ENCODE data around the gene PODN. TPM values are rescaled to one million over a fixed set of nuclear protein-coding genes. Genes with fewer than 3 reads are reported as not detected.

PODN gene
- total RNA-seq, 1 experiment from 2014 or later = not detected

GRCh38 chr1:53069265-53069662, 7.3 kb downstream of the PODN start:
- Mint-ChIP-seq H3K27ac (ENCODE audit: unreplicated experiment) (no peak overlapping the region), H3K9me3 (ENCODE audit: unreplicated experiment) (no peaks in the 10 kb centered on the region), H3K36me3 (ENCODE audit: insufficient read depth, unreplicated experiment) (no peaks in the 10 kb centered on the region), H3K4me3 (ENCODE audit: unreplicated experiment) (no peak overlapping the region), H3K27me3 (ENCODE audit: insufficient read depth, unreplicated experiment) (no peaks in the 10 kb centered on the region), H3K4me1 (ENCODE audit: low read depth, unreplicated experiment) (no peaks in the 10 kb centered on the region)
- Histone ChIP-seq H3K4me1 (no peaks in the 10 kb centered on the region), H3K36me3 (ENCODE audit: control insufficient read depth, insufficient read depth, low read length) (no peaks in the 10 kb centered on the region), H3K9me3 (no peaks in the 10 kb centered on the region), H3K27me3 (replicated peaks; ENCODE audit: control insufficient read depth, insufficient read depth, low read length) (no peaks in the 10 kb centered on the region), H3K4me3 (ENCODE audit: low read depth, low read length) (no peak overlapping the region)
- BruUV-seq (replicated peaks) = no TSS peak
- DNase-seq = no peak
- ChIA-PET POLR2A (no interaction called here), CTCF (no interaction called here)
- TF ChIP-seq, protein P1, sequence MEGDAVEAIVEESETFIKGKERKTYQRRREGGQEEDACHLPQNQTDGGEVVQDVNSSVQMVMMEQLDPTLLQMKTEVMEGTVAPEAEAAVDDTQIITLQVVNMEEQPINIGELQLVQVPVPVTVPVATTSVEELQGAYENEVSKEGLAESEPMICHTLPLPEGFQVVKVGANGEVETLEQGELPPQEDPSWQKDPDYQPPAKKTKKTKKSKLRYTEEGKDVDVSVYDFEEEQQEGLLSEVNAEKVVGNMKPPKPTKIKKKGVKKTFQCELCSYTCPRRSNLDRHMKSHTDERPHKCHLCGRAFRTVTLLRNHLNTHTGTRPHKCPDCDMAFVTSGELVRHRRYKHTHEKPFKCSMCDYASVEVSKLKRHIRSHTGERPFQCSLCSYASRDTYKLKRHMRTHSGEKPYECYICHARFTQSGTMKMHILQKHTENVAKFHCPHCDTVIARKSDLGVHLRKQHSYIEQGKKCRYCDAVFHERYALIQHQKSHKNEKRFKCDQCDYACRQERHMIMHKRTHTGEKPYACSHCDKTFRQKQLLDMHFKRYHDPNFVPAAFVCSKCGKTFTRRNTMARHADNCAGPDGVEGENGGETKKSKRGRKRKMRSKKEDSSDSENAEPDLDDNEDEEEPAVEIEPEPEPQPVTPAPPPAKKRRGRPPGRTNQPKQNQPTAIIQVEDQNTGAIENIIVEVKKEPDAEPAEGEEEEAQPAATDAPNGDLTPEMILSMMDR (IDR thresholded peaks at IDR 0.05; ENCODE audit: insufficient read depth in 1 of 2, low read depth in 1 of 2, low read length in 1 of 2, severe bottlenecking in 1 of 2, unreplicated experiment in 1 of 2) = no peak
- intact Hi-C loops (cut with micrococcal nuclease; ENCODE audit: unreplicated experiment) = loop anchor here (5.0 kb wide), 1 partner anchor 113 kb away; no protein-coding TSS in a partner anchor

- no TSS peak for BruUV-seq (replicated peaks)
- Mint-ChIP-seq H3K9me3 (ENCODE audit: unreplicated experiment) (no peaks in the 10 kb centered on the region), H3K4me1 (ENCODE audit: low read depth, unreplicated experiment) (no peaks in the 10 kb centered on the region), H3K27me3 (ENCODE audit: insufficient read depth, unreplicated experiment) (no peaks in the 10 kb centered on the region), H3K36me3 (ENCODE audit: insufficient read depth, unreplicated experiment) (no peaks in the 10 kb centered on the region), H3K4me3 (ENCODE audit: unreplicated experiment) (no peak overlapping the region), H3K27ac (ENCODE audit: unreplicated experiment) (no peak overlapping the region)
- Histone ChIP-seq H3K9me3 (no peaks in the 10 kb centered on the region), H3K27me3 (replicated peaks; ENCODE audit: control insufficient read depth, insufficient read depth, low read length) (no peaks in the 10 kb centered on the region), H3K4me3 (ENCODE audit: low read depth, low read length) (no peak overlapping the region), H3K36me3 (ENCODE audit: control insufficient read depth, insufficient read depth, low read length) (no peaks in the 10 kb centered on the region), H3K4me1 (no peaks in the 10 kb centered on the region)
- DNase-seq = no peak
- TF ChIP-seq, protein P1 (IDR thresholded peaks at IDR 0.05; ENCODE audit: insufficient read depth in 1 of 2, low read depth in 1 of 2, low read length in 1 of 2, severe bottlenecking in 1 of 2, unreplicated experiment in 1 of 2) = no peak
- POLR2A ChIA-PET = interaction anchor here (0.5 kb wide), 1 partner anchor 1660 kb away, joined by 3 read pairs; no protein-coding TSS in a partner anchor
- CTCF ChIA-PET = no interaction called here
- intact Hi-C loops (cut with micrococcal nuclease; ENCODE audit: unreplicated experiment) = loop anchor here (5.0 kb wide), 1 partner anchor 113 kb away; no protein-coding TSS in a partner anchor
These were observed 7.8 kb downstream of the PODN start for GRCh38 chr1:53069663-53070327.

GRCh38 chr1:53070621-53071020, 8.6 kb downstream of the PODN start:
- Histone ChIP-seq H3K4me3 (ENCODE audit: low read depth, low read length) (no peak overlapping the region), H3K4me1 (no peaks in the 10 kb centered on the region), H3K36me3 (ENCODE audit: control insufficient read depth, insufficient read depth, low read length) (no peaks in the 10 kb centered on the region), H3K27me3 (replicated peaks; ENCODE audit: control insufficient read depth, insufficient read depth, low read length) (no peaks in the 10 kb centered on the region), H3K9me3 (no peaks in the 10 kb centered on the region)
- Mint-ChIP-seq H3K27ac (ENCODE audit: unreplicated experiment) (no peak overlapping the region), H3K36me3 (ENCODE audit: insufficient read depth, unreplicated experiment) (no peaks in the 10 kb centered on the region), H3K4me1 (ENCODE audit: low read depth, unreplicated experiment) (no peaks in the 10 kb centered on the region), H3K9me3 (ENCODE audit: unreplicated experiment) (no peaks in the 10 kb centered on the region), H3K4me3 (ENCODE audit: unreplicated experiment) (no peak overlapping the region), H3K27me3 (ENCODE audit: insufficient read depth, unreplicated experiment) (no peaks in the 10 kb centered on the region)
- TF ChIP-seq, protein P1 (IDR thresholded peaks at IDR 0.05; ENCODE audit: insufficient read depth in 1 of 2, low read depth in 1 of 2, low read length in 1 of 2, severe bottlenecking in 1 of 2, unreplicated experiment in 1 of 2) = no peak
- no TSS peak for BruUV-seq (replicated peaks)
- POLR2A ChIA-PET = interaction anchor here (0.5 kb wide), 1 partner anchor 1661 kb away, joined by 3 read pairs; no protein-coding TSS in a partner anchor
- DNase-seq = no peak
- CTCF ChIA-PET = no interaction called here
- intact Hi-C loops (cut with micrococcal nuclease; ENCODE audit: unreplicated experiment) = no loop called here
